MCF 10A (cell line): ENCODE measurements around the gene SLC25A15. TPM values are rescaled to one million over a fixed set of nuclear protein-coding genes. Genes with fewer than 3 reads are reported as not detected.

Experiments used
- BruUV-seq: library from RNA; stranded (reverse); fragments of 400-500 nt; replicated peaks from 2 replicates; lab custom pipeline; 2021; lab: Mats Ljungman, UMichigan
- CTCF ChIA-PET: fragments of 300-600 bp; sonication (Branson Sonifier 250); formaldehyde crosslinking; extraction: SDS; loops from one replicate; lab custom pipeline; 2021; ENCODE audit warnings: antibody characterized with exemption, inconsistent platforms; lab: Yijun Ruan, JAX
- POLR2A ChIA-PET: fragments of 300-600, 350-650 bp; sonication (Branson Sonifier 250); formaldehyde crosslinking; extraction: SDS; loops from one replicate; lab custom pipeline; 2020; ENCODE audit warnings: antibody characterized with exemption, inconsistent platforms; lab: Yijun Ruan, JAX
- DNase-seq: peaks from one replicate; pipeline ENCODE4 v3.0.0-alpha.2; 2018; ENCODE audit not compliant: unreplicated experiment
- H3K27ac Mint-ChIP-seq: one replicate; pipeline ENCODE4 v1.8.0; 2022; ENCODE audit warnings: mild to moderate bottlenecking, low read depth, mixed read lengths; ENCODE audit not compliant: unreplicated experiment
- H3K27me3 Mint-ChIP-seq: one replicate; pipeline ENCODE4 v1.8.0; 2022; ENCODE audit warnings: mixed read lengths; ENCODE audit not compliant: insufficient read depth, unreplicated experiment
- H3K36me3 Mint-ChIP-seq: one replicate; pipeline ENCODE4 v1.8.0; 2022; ENCODE audit warnings: mild to moderate bottlenecking, moderate library complexity, mixed read lengths; ENCODE audit not compliant: insufficient read depth, unreplicated experiment
- H3K4me1 Mint-ChIP-seq: one replicate; pipeline ENCODE4 v1.8.0; 2022; ENCODE audit warnings: mixed read lengths; ENCODE audit not compliant: insufficient read depth, unreplicated experiment
- H3K4me3 Mint-ChIP-seq: one replicate; pipeline ENCODE4 v1.8.0; 2022; ENCODE audit warnings: mild to moderate bottlenecking, moderate library complexity, mixed read lengths; ENCODE audit not compliant: unreplicated experiment
- H3K9me3 Mint-ChIP-seq: one replicate; pipeline ENCODE4 v1.8.0; 2022; ENCODE audit warnings: mixed read lengths; ENCODE audit not compliant: unreplicated experiment
- CTCF ChIP-seq: fragments of 200-600 bp; IDR thresholded peaks from one replicate; pipeline ENCODE4 v1.8.0; 2022; ENCODE audit warnings: antibody characterized with exemption, mild to moderate bottlenecking; ENCODE audit not compliant: unreplicated experiment
- intact Hi-C: fragments of 100-400 bp; cut with micrococcal nuclease; formaldehyde crosslinking; loops from 2 replicates; pipeline ENCODE4 v1.14.1; 2022
- total RNA-seq: library from RNA; stranded (reverse); gene quantifications from 2 replicates; pipeline ENCODE4 v1.2.3, GENCODE V29; 2022

SLC25A15 gene
- total RNA-seq, 1 experiment from 2014 or later: 15.5 TPM

- Mint-ChIP-seq H3K36me3 (peaks cover 36% of the 10 kb centered on the region), H3K4me1 (no peaks in the 10 kb centered on the region), H3K9me3 (no peaks in the 10 kb centered on the region), H3K27me3 (no peaks in the 10 kb centered on the region), H3K4me3 (no peak overlapping the region), H3K27ac (no peak overlapping the region)
- ChIA-PET CTCF (interaction anchor here (0.5 kb wide), 1 partner anchor 126 kb away, joined by 3 read pairs; no protein-coding TSS in a partner anchor), POLR2A (no interaction called here)
- intact Hi-C loops: no loop called here
- BruUV-seq: no TSS peak
- TF ChIP-seq CTCF: no peak
- no peak for DNase-seq
These were observed 22.7 kb downstream of the SLC25A15 start for GRCh38 chr13:40812102-40812501.

GRCh38 chr13:40812724-40813445, 23.5 kb downstream of the SLC25A15 start:
- BruUV-seq: no TSS peak
- no peak for TF ChIP-seq CTCF
- Mint-ChIP-seq H3K4me3 (no peak overlapping the region), H3K9me3 (no peaks in the 10 kb centered on the region), H3K36me3 (peaks cover 36% of the 10 kb centered on the region), H3K4me1 (no peaks in the 10 kb centered on the region), H3K27ac (no peak overlapping the region), H3K27me3 (no peaks in the 10 kb centered on the region)
- ChIA-PET POLR2A (no interaction called here), CTCF (interaction anchor here (0.5 kb wide), 1 partner anchor 125 kb away, joined by 3 read pairs; no protein-coding TSS in a partner anchor)
- intact Hi-C loops: no loop called here
- peak; percentile 10 for DNase-seq

GRCh38 chr13:40813667-40814454, 24.4 kb downstream of the SLC25A15 start:
- Mint-ChIP-seq H3K36me3 (peaks cover 29% of the 10 kb centered on the region), H3K27me3 (no peaks in the 10 kb centered on the region), H3K9me3 (no peaks in the 10 kb centered on the region), H3K27ac (no peak overlapping the region), H3K4me3 (no peak overlapping the region), H3K4me1 (no peaks in the 10 kb centered on the region)
- intact Hi-C loops: no loop called here
- peak; percentile 33 for TF ChIP-seq CTCF
- no TSS peak for BruUV-seq
- CTCF ChIA-PET: interaction anchor here (0.8 to 1.5 kb wide), 2 partner anchors 16 to 36 kb away, joined by 4 read pairs; no protein-coding TSS in a partner anchor
- POLR2A ChIA-PET: no interaction called here
- peak; percentile 22 for DNase-seq

- ChIA-PET CTCF (interaction anchor here (0.6 to 1.5 kb wide), 3 partner anchors 28 to 69 kb away, joined by 3 to 4 read pairs (median 4); no protein-coding TSS in a partner anchor), POLR2A (no interaction called here)
- Mint-ChIP-seq H3K27ac (no peak overlapping the region), H3K4me1 (no peaks in the 10 kb centered on the region), H3K4me3 (no peak overlapping the region), H3K9me3 (no peaks in the 10 kb centered on the region), H3K27me3 (no peaks in the 10 kb centered on the region), H3K36me3 (peaks cover 22% of the 10 kb centered on the region)
- intact Hi-C loops: no loop called here
- no peak for TF ChIP-seq CTCF
- no TSS peak for BruUV-seq
- no peak for DNase-seq
These were observed 25.4 kb downstream of the SLC25A15 start for GRCh38 chr13:40814803-40815202.
